Mesodermal cell (in vitro differentiated cells): ENCODE results near the gene PI4K2B.

Experiments used
- H3K27ac ChIP-seq: 2 replicates; pipeline ENCODE4 v1.7.0; 2013; ENCODE audit warnings: mild to moderate bottlenecking, low read depth, low read length, moderate library complexity; ENCODE audit not compliant: severe bottlenecking
- H3K36me3 ChIP-seq: 2 replicates; pipeline ENCODE4 v1.7.1; 2013; ENCODE audit warnings: mild to moderate bottlenecking, low read length, moderate library complexity; ENCODE audit not compliant: control insufficient read depth, insufficient read depth
- H3K4me1 ChIP-seq: one replicate; pipeline ENCODE4 v1.7.1; 2013; ENCODE audit warnings: mild to moderate bottlenecking, low read length; ENCODE audit not compliant: insufficient read depth, control insufficient read depth, poor library complexity, severe bottlenecking
- H3K4me3 ChIP-seq: 2 replicates; pipeline ENCODE4 v1.7.0; 2013; ENCODE audit warnings: low read length, control low read depth, mild to moderate bottlenecking; ENCODE audit not compliant: insufficient read depth, poor library complexity, severe bottlenecking; ENCODE audit errors: extremely low read depth
- H3K9me3 ChIP-seq: 2 replicates; pipeline ENCODE4 v1.7.1; 2013; ENCODE audit warnings: mild to moderate bottlenecking, low read length, moderate library complexity; ENCODE audit not compliant: control insufficient read depth
- WGBS, 2 experiments: methylation state at CpG; one replicate each; pipeline ENCODE4 v1.1.5; 2013; ENCODE audit warnings: missing lambda C conversion rate in 2 of 2; ENCODE audit not compliant: insufficient coverage in 2 of 2; 5-methylcytosine and 5-hydroxymethylcytosine counted together

PI4K2B gene

DNA sequence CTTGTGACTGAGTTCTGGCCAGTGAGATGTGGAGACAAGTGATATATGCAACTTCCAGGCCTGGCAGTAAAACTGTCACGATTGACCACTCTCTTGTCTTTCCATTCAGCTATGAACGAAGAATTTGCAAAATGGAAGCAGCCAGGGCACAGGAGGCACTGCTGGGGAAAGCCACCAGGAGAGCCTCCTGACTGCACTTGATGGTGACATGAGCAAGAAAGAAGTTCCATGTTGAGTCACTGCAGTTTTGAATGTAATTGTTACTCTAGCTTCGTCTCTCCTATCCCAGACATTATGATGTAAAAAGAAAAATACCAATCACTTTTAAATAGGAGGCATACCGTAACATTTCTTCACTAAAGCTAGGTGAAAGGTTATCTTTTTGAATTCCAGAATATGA is 46.4 kb downstream of the PI4K2B start:
- Histone ChIP-seq H3K4me1 (no peaks in the 10 kb centered on the region), H3K4me3 (no peak overlapping the region), H3K36me3 (peaks cover 16% of the 10 kb centered on the region), H3K27ac (no peak overlapping the region), H3K9me3 (no peaks in the 10 kb centered on the region)
- WGBS, 2 experiments = 80% methylated on average over 2 of the region's 4 CpGs

DNA sequence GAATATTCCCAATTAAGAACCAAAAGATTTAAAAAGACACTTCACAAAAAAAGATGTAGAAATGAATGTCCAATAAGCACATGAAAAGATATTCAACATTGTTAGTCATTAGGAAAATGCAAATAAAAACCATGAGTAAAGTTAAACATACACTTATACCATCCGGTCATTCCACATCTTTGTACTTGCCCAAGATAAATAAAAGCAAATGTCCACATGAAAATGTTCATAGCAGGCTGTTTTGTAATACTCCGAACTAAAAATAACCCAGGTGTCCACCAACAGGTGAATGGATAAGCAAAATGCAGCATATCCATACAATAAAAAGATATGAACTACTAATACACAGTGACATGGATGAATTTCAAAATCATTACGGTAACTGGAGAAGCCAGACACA is 50.1 kb downstream of the PI4K2B start:
- H3K27ac ChIP-seq = no peak overlapping the region
- H3K4me1 ChIP-seq = no peaks in the 10 kb centered on the region
- no CpG with 5 or more reads among the region's 3 CpGs for WGBS, 2 experiments
- no peaks in the 10 kb centered on the region for H3K9me3 ChIP-seq
- H3K4me3 ChIP-seq = no peak overlapping the region
- H3K36me3 ChIP-seq = peaks cover 16% of the 10 kb centered on the region

- peaks cover 16% of the 10 kb centered on the region for H3K36me3 ChIP-seq
- 83 to 100% methylated on average over 1 of the region's 3 CpGs for WGBS, 2 experiments
- no peaks in the 10 kb centered on the region for H3K9me3 ChIP-seq
These were observed 50.6 kb downstream of the PI4K2B start for GRCh38 chr4:25284466-25284865.

DNA sequence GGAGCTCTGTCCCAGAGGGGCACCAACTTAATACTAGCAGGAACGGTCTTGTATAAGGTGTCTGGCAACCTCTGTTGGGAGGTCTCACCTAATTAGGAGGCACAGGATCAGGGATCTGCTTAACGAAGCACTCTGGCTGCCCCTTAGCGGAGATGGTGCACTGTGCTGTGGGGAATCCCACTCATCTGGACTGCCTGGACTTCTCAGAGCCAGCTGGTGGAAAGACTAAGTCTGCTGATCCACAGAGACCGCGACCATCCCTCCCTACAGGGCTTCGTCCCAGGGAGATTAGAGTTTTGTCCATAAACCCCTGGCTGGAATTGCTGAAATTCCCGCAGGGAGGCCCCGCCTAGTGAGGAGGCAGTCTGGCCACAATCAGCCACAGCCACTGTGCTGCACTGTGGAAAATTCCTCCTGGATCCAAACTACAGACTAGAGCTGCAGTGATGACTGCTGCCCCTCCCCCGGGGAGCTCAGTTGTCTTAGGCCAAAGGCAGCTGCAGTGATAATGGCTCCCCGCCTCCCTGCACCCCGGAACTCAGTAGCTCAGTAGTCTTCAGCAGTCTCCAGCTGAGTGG is 56.7 kb downstream of the PI4K2B start:
- peak overlapping the region; percentile 46 for H3K27ac ChIP-seq
- peaks cover 4% of the 10 kb centered on the region for H3K4me1 ChIP-seq
- 87 to 90% methylated on average over 10 to 11 of the region's 11 CpGs for WGBS, 2 experiments
- H3K4me3 ChIP-seq = no peak overlapping the region
- no peaks in the 10 kb centered on the region for H3K36me3 ChIP-seq
- no peaks in the 10 kb centered on the region for H3K9me3 ChIP-seq

More at GRCh38 chr4:25284466-25284865, 50.6 kb downstream of the PI4K2B start:
- H3K4me1 ChIP-seq = no peaks in the 10 kb centered on the region
- no peak overlapping the region for H3K4me3 ChIP-seq
- H3K27ac ChIP-seq = no peak overlapping the region

DNA sequence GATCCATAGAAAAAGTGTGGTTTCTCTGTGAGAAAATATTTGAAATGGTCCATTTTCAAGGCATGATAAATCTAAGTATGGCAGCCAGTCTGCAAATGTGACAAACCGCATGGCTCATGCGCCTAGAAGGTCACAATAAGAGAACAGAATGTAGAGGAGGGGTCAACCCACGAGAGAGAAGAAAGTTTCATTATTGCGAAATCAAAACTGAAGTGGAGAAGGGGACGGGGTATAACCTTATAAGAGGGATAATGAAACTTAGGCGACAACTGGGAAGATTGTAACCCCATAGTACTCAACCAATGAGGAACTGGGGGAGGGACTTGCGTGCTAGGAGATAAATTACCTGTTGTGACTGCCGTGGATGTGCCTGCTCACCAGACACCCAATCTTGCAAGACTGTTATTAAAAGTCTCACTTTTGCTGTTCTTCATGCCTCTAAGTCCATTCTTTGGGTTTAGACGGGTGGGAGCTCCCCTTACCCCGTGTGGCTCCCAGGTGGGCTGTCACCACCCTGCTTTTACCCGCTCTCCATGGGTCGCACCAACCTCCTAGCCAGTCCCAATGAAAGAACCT is 57.4 kb downstream of the PI4K2B start:
- 89 to 91% methylated on average over 8 to 12 of the region's 12 CpGs for WGBS, 2 experiments
- no peaks in the 10 kb centered on the region for H3K36me3 ChIP-seq
- no peaks in the 10 kb centered on the region for H3K9me3 ChIP-seq
- peaks cover 4% of the 10 kb centered on the region for H3K4me1 ChIP-seq
- H3K27ac ChIP-seq = peak overlapping the region; percentile 46
- no peak overlapping the region for H3K4me3 ChIP-seq

DNA sequence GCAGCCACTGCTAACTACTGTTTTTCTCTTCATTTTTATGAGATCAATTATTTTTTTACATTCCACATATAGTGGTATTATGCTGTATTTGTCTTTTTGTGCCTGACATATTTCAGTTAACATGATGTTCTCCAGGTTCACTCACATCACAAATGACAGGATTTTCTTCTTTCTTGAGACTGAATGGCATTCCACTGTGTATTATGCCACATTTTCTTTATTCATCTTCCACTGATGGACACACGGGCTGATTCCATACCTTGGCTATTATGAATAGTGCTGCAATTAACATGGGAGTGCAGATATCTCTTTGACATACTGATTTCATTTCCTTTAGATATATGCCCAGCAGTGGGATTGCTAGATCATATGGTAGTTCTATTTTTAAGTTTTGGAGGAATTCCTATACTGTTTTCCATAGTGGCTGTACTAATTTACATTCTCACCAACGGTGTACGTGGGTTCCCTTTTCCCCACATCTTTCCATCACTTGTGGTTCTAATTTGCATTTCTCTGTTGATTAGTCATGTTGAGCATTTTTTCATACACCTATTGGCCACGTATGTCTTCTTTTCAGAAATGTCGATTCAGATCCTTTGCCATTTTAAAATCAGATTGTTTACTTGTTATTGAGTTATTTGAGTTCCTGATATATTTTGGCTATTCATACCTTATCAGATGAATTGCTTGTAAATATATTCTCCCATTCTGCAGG is 63.9 kb downstream of the PI4K2B start:
- Histone ChIP-seq H3K4me3 (no peak overlapping the region), H3K27ac (no peak overlapping the region)
- 93% methylated on average over 2 of the region's 5 CpGs; no CpG with 5 or more reads in 1 of the 2 experiments for WGBS, 2 experiments

DNA sequence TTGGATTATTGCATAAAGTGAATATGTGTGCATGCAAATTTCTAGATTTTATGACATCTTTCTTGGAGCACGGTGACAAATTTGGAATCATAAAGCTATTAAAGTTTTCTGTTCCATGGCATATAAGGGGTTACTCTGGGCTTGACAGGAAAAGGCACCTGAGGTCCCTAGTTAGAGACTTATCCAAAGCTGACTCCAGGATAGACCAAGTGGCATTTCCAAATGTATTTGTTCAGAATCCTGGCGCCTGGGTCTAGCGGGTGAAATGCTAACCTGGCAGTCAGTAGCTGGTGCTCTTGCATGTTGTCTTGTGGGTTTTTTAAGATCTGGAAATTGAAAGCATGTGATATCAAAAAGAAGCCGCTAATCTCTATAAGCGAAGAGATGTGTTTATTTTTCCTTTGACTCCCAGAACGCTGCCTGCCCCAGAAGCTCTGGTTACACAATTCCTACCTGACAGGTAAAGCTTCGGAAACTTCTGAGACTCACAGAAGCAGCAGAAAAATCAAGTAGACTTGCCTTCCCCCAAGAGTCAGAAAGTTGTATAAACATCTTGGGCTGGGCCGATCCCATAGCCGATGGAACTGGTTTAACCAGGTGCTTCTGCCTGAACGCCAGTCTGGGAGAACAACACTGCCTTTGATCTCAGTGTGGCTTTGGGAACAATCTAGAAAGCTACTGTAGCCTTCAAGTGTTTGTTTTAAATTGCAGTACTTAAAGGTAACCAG is 65.8 kb downstream of the PI4K2B start:
- 80 to 81% methylated on average over 9 to 10 of the region's 10 CpGs for WGBS, 2 experiments
- Histone ChIP-seq H3K4me1 (no peaks in the 10 kb centered on the region), H3K27ac (no peak overlapping the region), H3K4me3 (no peak overlapping the region), H3K36me3 (no peaks in the 10 kb centered on the region), H3K9me3 (no peaks in the 10 kb centered on the region)

More for the DNA sequence above, 63.9 kb downstream of the PI4K2B start:
- H3K36me3 ChIP-seq = no peaks in the 10 kb centered on the region
- H3K9me3 ChIP-seq = no peaks in the 10 kb centered on the region
- no peaks in the 10 kb centered on the region for H3K4me1 ChIP-seq

DNA sequence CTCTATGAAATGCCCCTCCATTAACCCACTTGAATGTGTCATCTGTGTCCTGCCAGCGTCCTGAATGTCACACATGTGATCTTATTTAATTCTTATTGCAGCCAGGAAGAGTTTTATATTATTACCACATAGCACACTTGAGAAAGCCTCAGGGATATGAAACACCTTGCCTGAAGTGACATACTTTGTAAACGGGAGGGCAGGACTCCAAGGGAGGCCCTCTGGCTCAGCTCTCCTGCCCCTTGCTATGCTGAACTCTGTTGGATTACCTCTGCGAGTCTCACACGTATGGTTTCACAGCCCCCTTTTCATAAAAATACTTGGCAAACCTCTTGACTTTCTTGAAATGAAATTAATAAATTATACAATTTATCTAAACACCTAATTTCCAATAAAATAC is 67.6 kb downstream of the PI4K2B start:
- Histone ChIP-seq H3K27ac (no peak overlapping the region), H3K4me3 (no peak overlapping the region), H3K4me1 (no peaks in the 10 kb centered on the region), H3K9me3 (no peaks in the 10 kb centered on the region), H3K36me3 (no peaks in the 10 kb centered on the region)
- 90 to 100% methylated on average over 1 to 2 of the region's 4 CpGs for WGBS, 2 experiments

- no peaks in the 10 kb centered on the region for H3K4me1 ChIP-seq
These were observed 68.8 kb downstream of the PI4K2B start for GRCh38 chr4:25302626-25303025.

DNA sequence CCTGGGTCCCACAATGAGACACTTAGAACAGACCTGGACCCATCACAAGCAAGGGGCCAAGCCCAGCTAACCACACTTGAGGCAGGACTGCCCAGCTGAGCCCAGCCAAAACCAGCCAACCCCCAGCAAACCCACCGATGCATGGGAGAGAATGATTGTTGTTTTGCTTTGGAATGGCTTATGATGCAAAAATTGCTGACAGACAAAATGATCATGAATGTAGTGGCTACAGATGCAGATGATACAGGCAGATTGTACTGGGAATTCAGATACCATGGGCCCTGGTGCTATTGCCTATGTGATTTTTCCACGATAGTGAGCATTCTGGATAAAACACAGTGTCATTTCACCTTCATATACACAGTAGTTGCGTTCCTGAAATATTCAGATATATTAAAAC is 69.7 kb downstream of the PI4K2B start:
- Histone ChIP-seq H3K4me1 (no peaks in the 10 kb centered on the region), H3K4me3 (no peak overlapping the region), H3K9me3 (no peaks in the 10 kb centered on the region), H3K36me3 (no peaks in the 10 kb centered on the region), H3K27ac (no peak overlapping the region)
- 80 to 83% methylated on average over 1 of the region's 3 CpGs for WGBS, 2 experiments

More at GRCh38 chr4:25302626-25303025, 68.8 kb downstream of the PI4K2B start:
- Histone ChIP-seq H3K36me3 (no peaks in the 10 kb centered on the region), H3K9me3 (no peaks in the 10 kb centered on the region), H3K27ac (no peak overlapping the region), H3K4me3 (no peak overlapping the region)
- 75 to 78% methylated on average over 4 to 5 of the region's 9 CpGs for WGBS, 2 experiments
